Parathyroid adenoma (tissue), 2 donors: ENCODE data around the gene ITPRIPL1.
"Not testable (repeated sequence)": the region's sequence is repeated elsewhere in the genome, so short reads cannot be mapped to it uniquely, and the experiment has no call there.

ENCODE experiments used
- H2AFZ ChIP-seq: fragments of 300-600 bp; sonication (generic); one replicate; pipeline ENCODE4 v1.7.0; 2017; ENCODE audit warnings: antibody characterized with exemption, mild to moderate bottlenecking
- H3K27ac ChIP-seq: fragments of 300-600 bp; sonication (generic); one replicate; pipeline ENCODE4 v1.7.0; 2017
- H3K27me3 ChIP-seq: fragments of 300-600 bp; sonication (generic); one replicate; pipeline ENCODE4 v1.7.0; 2017; ENCODE audit warnings: low read length; ENCODE audit not compliant: control insufficient read depth, insufficient read depth
- H3K36me3 ChIP-seq: fragments of 300-600 bp; sonication (generic); one replicate; pipeline ENCODE4 v1.7.0; 2017; ENCODE audit warnings: low read length; ENCODE audit not compliant: control insufficient read depth, insufficient read depth
- H3K4me1 ChIP-seq: fragments of 300-600 bp; sonication (generic); one replicate; pipeline ENCODE4 v1.7.0; 2017; ENCODE audit warnings: control low read depth
- H3K4me2 ChIP-seq: fragments of 300-600 bp; sonication (generic); one replicate; pipeline ENCODE4 v1.7.0; 2017; ENCODE audit warnings: low read length
- H3K4me3 ChIP-seq: fragments of 300-600 bp; sonication (generic); one replicate; pipeline ENCODE4 v1.7.0; 2017; ENCODE audit warnings: low read depth, low read length
- H3K79me2 ChIP-seq: fragments of 300-600 bp; sonication (generic); one replicate; pipeline ENCODE4 v1.7.0; 2017; ENCODE audit warnings: control low read depth
- H3K9ac ChIP-seq: fragments of 300-600 bp; sonication (generic); one replicate; pipeline ENCODE4 v1.7.0; 2017; ENCODE audit warnings: mild to moderate bottlenecking
- H3K9me3 ChIP-seq: fragments of 300-600 bp; sonication (generic); one replicate; pipeline ENCODE4 v1.7.0; 2017; ENCODE audit warnings: low read length; ENCODE audit not compliant: control insufficient read depth
- TF ChIP-seq, protein P1 (sequence below): fragments of 300-600 bp; sonication (generic); IDR thresholded peaks from one replicate; pipeline ENCODE4 v1.7.0; 2017; ENCODE audit warnings: antibody characterized with exemption, mild to moderate bottlenecking
- donor health status: primary hyperparathyroidism.

Gene ITPRIPL1, protein sequence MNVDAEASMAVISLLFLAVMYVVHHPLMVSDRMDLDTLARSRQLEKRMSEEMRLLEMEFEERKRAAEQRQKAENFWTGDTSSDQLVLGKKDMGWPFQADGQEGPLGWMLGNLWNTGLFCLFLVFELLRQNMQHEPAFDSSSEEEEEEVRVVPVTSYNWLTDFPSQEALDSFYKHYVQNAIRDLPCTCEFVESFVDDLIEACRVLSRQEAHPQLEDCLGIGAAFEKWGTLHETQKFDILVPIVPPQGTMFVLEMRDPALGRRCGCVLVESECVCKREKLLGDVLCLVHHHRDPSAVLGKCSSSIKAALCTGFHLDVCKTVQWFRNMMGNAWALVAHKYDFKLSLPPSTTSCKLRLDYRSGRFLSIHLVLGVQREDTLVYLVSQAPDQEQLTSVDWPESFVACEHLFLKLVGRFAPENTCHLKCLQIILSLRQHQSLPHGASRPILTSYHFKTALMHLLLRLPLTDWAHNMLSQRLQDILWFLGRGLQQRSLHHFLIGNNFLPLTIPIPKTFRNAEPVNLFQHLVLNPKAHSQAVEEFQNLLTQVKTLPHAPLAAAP

GRCh38 chr2:96325041-96325883, at the start of gene ITPRIPL1:
ITPRIPL1 (plus strand) TSS chr2:96325317; CDS start chr2:96325840, 523 bp downstream.
- Histone ChIP-seq H3K4me3 (peak within 1 kb of the TSS; percentile 8), H3K27me3 (no peaks in the 10 kb centered on the region), H2AFZ (peak within 1 kb of the TSS; percentile 62), H3K4me1 (peaks cover 7% of the 10 kb centered on the region), H3K79me2 (no peaks in the 10 kb centered on the region), H3K4me2 (peak within 1 kb of the TSS; percentile 32), H3K27ac (no peak within 1 kb of the TSS), H3K36me3 (no peaks in the 10 kb centered on the region), H3K9me3 (no peaks in the 10 kb centered on the region), H3K9ac (no peak within 1 kb of the TSS)
- TF ChIP-seq, protein P1, sequence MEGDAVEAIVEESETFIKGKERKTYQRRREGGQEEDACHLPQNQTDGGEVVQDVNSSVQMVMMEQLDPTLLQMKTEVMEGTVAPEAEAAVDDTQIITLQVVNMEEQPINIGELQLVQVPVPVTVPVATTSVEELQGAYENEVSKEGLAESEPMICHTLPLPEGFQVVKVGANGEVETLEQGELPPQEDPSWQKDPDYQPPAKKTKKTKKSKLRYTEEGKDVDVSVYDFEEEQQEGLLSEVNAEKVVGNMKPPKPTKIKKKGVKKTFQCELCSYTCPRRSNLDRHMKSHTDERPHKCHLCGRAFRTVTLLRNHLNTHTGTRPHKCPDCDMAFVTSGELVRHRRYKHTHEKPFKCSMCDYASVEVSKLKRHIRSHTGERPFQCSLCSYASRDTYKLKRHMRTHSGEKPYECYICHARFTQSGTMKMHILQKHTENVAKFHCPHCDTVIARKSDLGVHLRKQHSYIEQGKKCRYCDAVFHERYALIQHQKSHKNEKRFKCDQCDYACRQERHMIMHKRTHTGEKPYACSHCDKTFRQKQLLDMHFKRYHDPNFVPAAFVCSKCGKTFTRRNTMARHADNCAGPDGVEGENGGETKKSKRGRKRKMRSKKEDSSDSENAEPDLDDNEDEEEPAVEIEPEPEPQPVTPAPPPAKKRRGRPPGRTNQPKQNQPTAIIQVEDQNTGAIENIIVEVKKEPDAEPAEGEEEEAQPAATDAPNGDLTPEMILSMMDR, result no peak

DNA sequence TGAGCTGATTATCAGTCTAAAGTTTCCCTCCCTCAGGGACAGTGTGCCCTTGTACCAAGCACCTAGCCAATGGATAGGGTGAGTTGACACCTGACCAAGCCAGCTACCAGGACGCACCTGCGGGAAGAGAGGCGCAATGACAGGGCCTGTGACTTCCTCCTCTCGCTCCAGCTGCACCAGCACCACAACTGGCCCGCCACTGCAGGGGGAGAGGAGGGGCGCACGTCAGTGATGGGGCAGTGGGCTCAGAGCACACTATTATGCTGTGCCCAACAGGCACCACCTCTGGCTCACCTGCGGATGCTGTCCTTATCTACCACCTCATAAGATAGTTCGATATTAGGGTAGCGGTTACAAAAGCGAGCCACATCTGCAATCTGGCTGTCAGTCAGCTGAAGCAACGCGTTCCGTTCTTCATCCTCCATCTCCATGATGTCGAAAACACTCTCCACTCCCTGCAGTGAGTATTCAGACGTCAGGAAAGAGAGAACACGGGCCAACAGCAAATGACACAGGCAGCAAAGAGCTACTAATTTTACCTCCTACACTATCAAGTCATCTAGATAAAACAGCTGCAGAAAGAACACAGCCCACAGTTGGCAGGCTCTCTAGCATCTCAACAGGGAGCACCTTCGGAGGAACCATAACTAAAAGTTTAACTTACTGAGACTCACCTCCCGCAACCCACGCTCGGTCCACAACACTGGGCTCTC, 48.2 kb upstream of the ITPRIPL1 start:
- no peak overlapping the region for H3K9ac ChIP-seq
- no peaks in the 10 kb centered on the region for H3K27me3 ChIP-seq
- H3K79me2 ChIP-seq, result peaks cover 3% of the 10 kb centered on the region
- no peaks in the 10 kb centered on the region for H3K36me3 ChIP-seq
- no peak overlapping the region for H3K4me2 ChIP-seq
- H3K4me3 ChIP-seq, result no peak overlapping the region
- H2AFZ ChIP-seq, result no peak overlapping the region
- TF ChIP-seq, protein P1, result no peak
- no peaks in the 10 kb centered on the region for H3K4me1 ChIP-seq
- H3K27ac ChIP-seq, result no peak overlapping the region
- H3K9me3 ChIP-seq, result no peaks in the 10 kb centered on the region

DNA sequence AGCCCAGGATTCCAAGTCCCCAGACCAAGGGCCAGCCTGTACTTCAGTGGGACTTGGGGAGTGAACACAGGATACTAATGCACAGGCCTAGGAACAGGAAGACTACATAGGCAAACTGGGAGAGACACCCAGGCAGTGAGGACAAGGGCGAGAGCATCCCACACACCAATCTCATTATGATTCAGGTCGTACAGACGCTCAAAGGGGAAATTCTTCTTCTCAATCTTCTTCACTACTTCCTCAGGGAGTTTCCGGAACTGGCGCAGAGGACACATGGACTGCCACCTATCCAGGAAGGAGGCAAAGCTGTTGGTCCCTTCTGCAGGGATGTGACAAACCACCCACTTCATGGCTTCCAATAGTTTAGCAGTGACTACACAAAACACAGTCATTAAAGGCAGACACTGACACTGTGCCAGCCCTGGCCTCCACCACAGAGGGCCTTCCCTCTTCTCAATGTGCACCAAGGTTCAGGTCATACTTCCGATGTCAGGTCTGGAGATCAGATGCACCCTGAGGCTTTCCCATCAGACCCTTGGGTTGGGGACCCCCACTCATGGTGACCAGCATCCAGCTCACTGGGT, 37.8 kb upstream of the ITPRIPL1 start:
- no peaks in the 10 kb centered on the region for H3K36me3 ChIP-seq

GRCh38 chr2:96291751-96292150, 33.4 kb upstream of the ITPRIPL1 start:
- Histone ChIP-seq H3K4me3 (no peak overlapping the region), H3K79me2 (no peaks in the 10 kb centered on the region), H3K9me3 (no peaks in the 10 kb centered on the region), H3K4me1 (no peaks in the 10 kb centered on the region), H3K36me3 (no peaks in the 10 kb centered on the region), H3K27me3 (no peaks in the 10 kb centered on the region), H2AFZ (no peak overlapping the region), H3K4me2 (no peak overlapping the region), H3K27ac (no peak overlapping the region), H3K9ac (no peak overlapping the region)
- TF ChIP-seq, protein P1, result no peak

More for the DNA sequence above, 37.8 kb upstream of the ITPRIPL1 start:
- H3K9me3 ChIP-seq, result no peaks in the 10 kb centered on the region
- no peak overlapping the region for H3K9ac ChIP-seq
- no peak overlapping the region for H3K27ac ChIP-seq
- no peak overlapping the region for H3K4me3 ChIP-seq
- H2AFZ ChIP-seq, result no peak overlapping the region
- no peaks in the 10 kb centered on the region for H3K27me3 ChIP-seq
- no peak overlapping the region for H3K4me2 ChIP-seq
- H3K4me1 ChIP-seq, result no peaks in the 10 kb centered on the region
- TF ChIP-seq, protein P1, result no peak
- no peaks in the 10 kb centered on the region for H3K79me2 ChIP-seq

DNA sequence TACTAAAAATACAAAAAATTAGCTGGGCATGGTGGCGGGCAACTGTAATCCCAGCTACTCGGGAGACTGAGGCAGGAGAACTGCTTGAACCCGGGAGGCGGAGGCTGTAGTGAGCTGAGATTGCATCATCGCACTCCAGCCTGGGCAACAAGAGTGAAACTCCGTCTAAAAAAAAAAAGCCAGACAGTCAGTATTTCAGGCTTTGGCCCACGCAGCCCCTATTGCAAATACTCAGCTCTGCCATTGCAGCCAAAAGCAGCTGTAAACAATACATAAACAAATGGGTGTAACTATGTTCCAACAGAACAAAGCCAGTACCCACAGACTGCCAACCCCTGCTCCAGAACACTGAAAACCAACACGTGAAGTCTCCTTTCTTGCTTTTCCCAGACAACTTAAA, 30.8 kb upstream of the ITPRIPL1 start:
- not testable (repeated sequence) for H3K27ac ChIP-seq, H3K79me2 ChIP-seq, H3K27me3 ChIP-seq, H3K36me3 ChIP-seq, H3K4me2 ChIP-seq, H3K4me1 ChIP-seq, H3K9ac ChIP-seq, H3K4me3 ChIP-seq, H3K9me3 ChIP-seq, H2AFZ ChIP-seq
